Measurements from ENCODE around the gene FBLN1. TPM values are rescaled to one million over a fixed set of nuclear protein-coding genes. Genes with fewer than 3 reads are reported as not detected.

FBLN1 gene
- total and polyA plus RNA-seq, 4 experiments from 2014 or later = not detected

- H3K27ac Mint-ChIP-seq = no peak overlapping the region
- H3K27me3 Mint-ChIP-seq = peaks cover 5 to 11% of the 10 kb centered on the region in 2 donors
- Histone ChIP-seq H3K27ac (ENCODE audit: low read depth, low read length) (no peak overlapping the region), H3K4me1 (ENCODE audit: insufficient read depth, low read length) (no peaks in the 10 kb centered on the region), H3K36me3 (ENCODE audit: insufficient read depth, low read length) (no peaks in the 10 kb centered on the region), H3K9me3 (ENCODE audit: control insufficient read depth in 1 of 2, low read length in 2 of 2) (no peaks in the 10 kb centered on the region), H3K27me3 (ENCODE audit: insufficient read depth, low read length) (no peaks in the 10 kb centered on the region), H3K4me3 (ENCODE audit: low read length in 2 of 2) (no peak overlapping the region)
- no peaks in the 10 kb centered on the region for H3K36me3 Mint-ChIP-seq
- H3K4me1 Mint-ChIP-seq = no peaks in the 10 kb centered on the region
- ChIA-PET POLR2A (ENCODE audit: partially characterized antibody) (no interaction called here), CTCF (ENCODE audit: partially characterized antibody) (no interaction called here)
- intact Hi-C loops (cut with micrococcal nuclease) = no loop called here
- peaks cover 0 to 4% (median 0%) of the 10 kb centered on the region in 8 donors for H3K9me3 Mint-ChIP-seq
- no peak overlapping the region for H3K4me3 Mint-ChIP-seq
- no peak for DNase-seq
Observed at GRCh38 chr22:45598596-45599217, 96.0 kb downstream of the FBLN1 start.

GRCh38 chr22:45599836-45600577, 97.3 kb downstream of the FBLN1 start:
- H3K9me3 Mint-ChIP-seq = peaks cover 0 to 4% (median 0%) of the 10 kb centered on the region in 8 donors
- no peak for DNase-seq
- no peak overlapping the region for H3K27ac ChIP-seq (ENCODE audit: low read depth, low read length)
- CTCF ChIA-PET (ENCODE audit: partially characterized antibody) = no interaction called here
- H3K27me3 Mint-ChIP-seq = peaks cover 5 to 11% of the 10 kb centered on the region in 2 donors
- no peaks in the 10 kb centered on the region for H3K9me3 ChIP-seq (ENCODE audit: control insufficient read depth in 1 of 2, low read length in 2 of 2)
- no peak overlapping the region for H3K4me3 Mint-ChIP-seq
- POLR2A ChIA-PET (ENCODE audit: partially characterized antibody) = no interaction called here
- intact Hi-C loops (cut with micrococcal nuclease) = no loop called here
- no peak overlapping the region for H3K27ac Mint-ChIP-seq
- H3K4me1 ChIP-seq (ENCODE audit: insufficient read depth, low read length) = no peaks in the 10 kb centered on the region
- no peaks in the 10 kb centered on the region for H3K4me1 Mint-ChIP-seq
- H3K36me3 Mint-ChIP-seq = no peaks in the 10 kb centered on the region
- H3K27me3 ChIP-seq (ENCODE audit: insufficient read depth, low read length) = no peaks in the 10 kb centered on the region
- H3K4me3 ChIP-seq (ENCODE audit: low read length in 2 of 2) = no peak overlapping the region
- no peaks in the 10 kb centered on the region for H3K36me3 ChIP-seq (ENCODE audit: insufficient read depth, low read length)

GRCh38 chr22:45600790-45601730, 98.4 kb downstream of the FBLN1 start:
- no peaks in the 10 kb centered on the region for H3K9me3 Mint-ChIP-seq
- H3K4me3 Mint-ChIP-seq = no peak overlapping the region
- CTCF ChIA-PET (ENCODE audit: partially characterized antibody) = no interaction called here
- no peak overlapping the region for H3K27ac Mint-ChIP-seq
- no peaks in the 10 kb centered on the region for H3K36me3 ChIP-seq (ENCODE audit: insufficient read depth, low read length)
- no peaks in the 10 kb centered on the region for H3K9me3 ChIP-seq (ENCODE audit: control insufficient read depth in 1 of 2, low read length in 2 of 2)
- H3K4me1 ChIP-seq (ENCODE audit: insufficient read depth, low read length) = no peaks in the 10 kb centered on the region
- H3K4me1 Mint-ChIP-seq = no peaks in the 10 kb centered on the region
- no peak overlapping the region for H3K27ac ChIP-seq (ENCODE audit: low read depth, low read length)
- intact Hi-C loops (cut with micrococcal nuclease) = no loop called here
- H3K36me3 Mint-ChIP-seq = no peaks in the 10 kb centered on the region
- H3K27me3 ChIP-seq (ENCODE audit: insufficient read depth, low read length) = no peaks in the 10 kb centered on the region
- POLR2A ChIA-PET (ENCODE audit: partially characterized antibody) = no interaction called here
- H3K4me3 ChIP-seq (ENCODE audit: low read length in 2 of 2) = no peak overlapping the region
- DNase-seq = no peak
- H3K27me3 Mint-ChIP-seq = peaks cover 5 to 6% of the 10 kb centered on the region in 2 donors

GRCh38 chr22:45602004-45602733, 99.5 kb downstream of the FBLN1 start:
- POLR2A ChIA-PET (ENCODE audit: partially characterized antibody) = no interaction called here
- H3K4me3 Mint-ChIP-seq = no peak overlapping the region
- H3K4me3 ChIP-seq (ENCODE audit: low read length in 2 of 2) = no peak overlapping the region
- no peaks in the 10 kb centered on the region for H3K9me3 ChIP-seq (ENCODE audit: control insufficient read depth in 1 of 2, low read length in 2 of 2)
- no peaks in the 10 kb centered on the region for H3K9me3 Mint-ChIP-seq
- intact Hi-C loops (cut with micrococcal nuclease) = no loop called here
- H3K4me1 Mint-ChIP-seq = peaks cover 0 to 4% (median 0%) of the 10 kb centered on the region in 4 donors
- H3K36me3 ChIP-seq (ENCODE audit: insufficient read depth, low read length) = no peaks in the 10 kb centered on the region
- DNase-seq = no peak
- peaks cover 9 to 10% of the 10 kb centered on the region in 2 donors for H3K27me3 Mint-ChIP-seq
- H3K27me3 ChIP-seq (ENCODE audit: insufficient read depth, low read length) = no peaks in the 10 kb centered on the region
- H3K27ac ChIP-seq (ENCODE audit: low read depth, low read length) = no peak overlapping the region
- no peak overlapping the region for H3K27ac Mint-ChIP-seq
- CTCF ChIA-PET (ENCODE audit: partially characterized antibody) = no interaction called here
- H3K4me1 ChIP-seq (ENCODE audit: insufficient read depth, low read length) = no peaks in the 10 kb centered on the region
- H3K36me3 Mint-ChIP-seq = no peaks in the 10 kb centered on the region

GRCh38 chr22:45602824-45603595, 100.3 kb downstream of the FBLN1 start:
- DNase-seq = no peak
- intact Hi-C loops (cut with micrococcal nuclease) = no loop called here
- Histone ChIP-seq H3K27ac (ENCODE audit: low read depth, low read length) (no peak overlapping the region), H3K4me3 (ENCODE audit: low read length in 2 of 2) (no peak overlapping the region), H3K9me3 (ENCODE audit: control insufficient read depth in 1 of 2, low read length in 2 of 2) (no peaks in the 10 kb centered on the region), H3K36me3 (ENCODE audit: insufficient read depth, low read length) (no peaks in the 10 kb centered on the region), H3K27me3 (ENCODE audit: insufficient read depth, low read length) (no peaks in the 10 kb centered on the region), H3K4me1 (ENCODE audit: insufficient read depth, low read length) (no peaks in the 10 kb centered on the region)
- H3K4me3 Mint-ChIP-seq = no peak overlapping the region
- H3K27me3 Mint-ChIP-seq = peaks cover 8 to 9% of the 10 kb centered on the region in 2 donors
- ChIA-PET POLR2A (ENCODE audit: partially characterized antibody) (no interaction called here), CTCF (ENCODE audit: partially characterized antibody) (no interaction called here)
- H3K36me3 Mint-ChIP-seq = no peaks in the 10 kb centered on the region
- no peak overlapping the region for H3K27ac Mint-ChIP-seq
- H3K4me1 Mint-ChIP-seq = peaks cover 0 to 4% (median 0%) of the 10 kb centered on the region in 4 donors
- no peaks in the 10 kb centered on the region for H3K9me3 Mint-ChIP-seq

GRCh38 chr22:45603619-45604018, 100.9 kb downstream of the FBLN1 start:
- ChIA-PET CTCF (ENCODE audit: partially characterized antibody) (no interaction called here), POLR2A (ENCODE audit: partially characterized antibody) (no interaction called here)
- no peak for DNase-seq
- H3K4me3 Mint-ChIP-seq = no peak overlapping the region
- intact Hi-C loops (cut with micrococcal nuclease) = no loop called here
- no peaks in the 10 kb centered on the region for H3K27me3 ChIP-seq (ENCODE audit: insufficient read depth, low read length)
- no peak overlapping the region for H3K27ac ChIP-seq (ENCODE audit: low read depth, low read length)
- H3K4me1 ChIP-seq (ENCODE audit: insufficient read depth, low read length) = no peaks in the 10 kb centered on the region
- H3K9me3 Mint-ChIP-seq = no peaks in the 10 kb centered on the region
- no peak overlapping the region for H3K4me3 ChIP-seq (ENCODE audit: low read length in 2 of 2)
- H3K36me3 Mint-ChIP-seq = no peaks in the 10 kb centered on the region
- H3K9me3 ChIP-seq (ENCODE audit: control insufficient read depth in 1 of 2, low read length in 2 of 2) = no peaks in the 10 kb centered on the region
- H3K27me3 Mint-ChIP-seq = peaks cover 8 to 9% of the 10 kb centered on the region in 2 donors
- H3K4me1 Mint-ChIP-seq = peaks cover 2 to 9% (median 3%) of the 10 kb centered on the region in 4 donors
- H3K27ac Mint-ChIP-seq = no peak overlapping the region
- H3K36me3 ChIP-seq (ENCODE audit: insufficient read depth, low read length) = no peaks in the 10 kb centered on the region

All from CD4-positive, alpha-beta memory T cell (primary cell).